Measurements from ENCODE around the gene LMF1.

DNA sequence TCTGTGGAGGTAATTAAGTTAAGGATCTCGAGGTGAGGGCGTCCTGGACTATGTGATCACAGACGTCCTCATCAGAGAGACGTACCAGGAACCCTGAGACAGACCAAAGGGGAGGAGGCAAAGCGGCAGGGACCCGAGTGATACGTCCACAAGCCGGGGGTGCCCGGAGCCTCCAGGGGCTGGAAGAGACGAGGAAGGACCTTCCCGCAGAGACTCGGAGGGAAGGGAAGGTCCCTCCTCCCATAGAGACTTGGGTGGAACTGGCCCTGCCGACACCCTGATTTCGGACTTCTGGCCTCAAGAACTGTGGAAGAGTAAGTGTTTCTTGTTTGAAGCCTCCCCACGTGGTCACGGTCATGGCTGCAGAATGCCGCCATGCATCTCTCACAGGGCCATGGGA lies 30.8 kb downstream of the LMF1 start:
- TF ChIP-seq, protein P1, sequence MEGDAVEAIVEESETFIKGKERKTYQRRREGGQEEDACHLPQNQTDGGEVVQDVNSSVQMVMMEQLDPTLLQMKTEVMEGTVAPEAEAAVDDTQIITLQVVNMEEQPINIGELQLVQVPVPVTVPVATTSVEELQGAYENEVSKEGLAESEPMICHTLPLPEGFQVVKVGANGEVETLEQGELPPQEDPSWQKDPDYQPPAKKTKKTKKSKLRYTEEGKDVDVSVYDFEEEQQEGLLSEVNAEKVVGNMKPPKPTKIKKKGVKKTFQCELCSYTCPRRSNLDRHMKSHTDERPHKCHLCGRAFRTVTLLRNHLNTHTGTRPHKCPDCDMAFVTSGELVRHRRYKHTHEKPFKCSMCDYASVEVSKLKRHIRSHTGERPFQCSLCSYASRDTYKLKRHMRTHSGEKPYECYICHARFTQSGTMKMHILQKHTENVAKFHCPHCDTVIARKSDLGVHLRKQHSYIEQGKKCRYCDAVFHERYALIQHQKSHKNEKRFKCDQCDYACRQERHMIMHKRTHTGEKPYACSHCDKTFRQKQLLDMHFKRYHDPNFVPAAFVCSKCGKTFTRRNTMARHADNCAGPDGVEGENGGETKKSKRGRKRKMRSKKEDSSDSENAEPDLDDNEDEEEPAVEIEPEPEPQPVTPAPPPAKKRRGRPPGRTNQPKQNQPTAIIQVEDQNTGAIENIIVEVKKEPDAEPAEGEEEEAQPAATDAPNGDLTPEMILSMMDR (IDR thresholded peaks at IDR 0.05) = no peak
- TF ChIP-seq ZFX (IDR thresholded peaks at IDR 0.05; ENCODE audit: borderline replicate concordance) = no peak
